Pulmonary artery endothelial cell (primary cell): ENCODE data around the gene ISG15. TPM values are rescaled to one million over a fixed set of nuclear protein-coding genes. Genes with fewer than 3 reads are reported as not detected.
"Not testable (repeated sequence)": the region's sequence is repeated elsewhere in the genome, so short reads cannot be mapped to it uniquely, and the experiment has no call there.

Experiments used
- DNase-seq: peaks from one replicate; pipeline ENCODE4 v3.0.0-alpha.2; 2011; ENCODE audit warnings: low read depth, low spot score
- total RNA-seq: library from RNA; depleted of rRNA; stranded (reverse); fragments of >200 nt; gene quantifications from 2 replicates; pipeline ENCODE4 v1.2.3, GENCODE V29; 2014

Gene ISG15
- total RNA-seq, 1 donor from 2014 or later, result 121 TPM

DNA sequence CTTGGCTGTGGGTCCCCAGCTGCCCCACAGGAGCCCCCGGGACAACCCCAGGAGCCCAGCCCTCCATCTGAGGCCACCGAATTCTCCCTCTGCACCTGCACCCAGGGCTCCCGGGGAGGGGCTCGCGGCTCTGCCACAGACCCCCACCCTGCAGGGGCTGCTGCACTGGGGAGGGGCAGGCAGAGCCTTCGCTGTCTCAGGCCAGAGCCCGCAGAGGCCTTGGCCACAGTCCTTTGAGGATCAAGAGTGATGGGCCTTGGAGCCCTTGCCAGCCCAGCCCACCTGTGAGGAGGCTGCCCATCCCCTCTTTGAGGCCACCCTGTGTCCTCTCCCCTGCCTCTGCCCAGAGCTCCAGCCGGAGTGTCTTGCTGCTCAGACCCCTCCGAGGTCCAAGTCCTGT, 37.9 kb upstream of the ISG15 start:
- no peak for DNase-seq

DNA sequence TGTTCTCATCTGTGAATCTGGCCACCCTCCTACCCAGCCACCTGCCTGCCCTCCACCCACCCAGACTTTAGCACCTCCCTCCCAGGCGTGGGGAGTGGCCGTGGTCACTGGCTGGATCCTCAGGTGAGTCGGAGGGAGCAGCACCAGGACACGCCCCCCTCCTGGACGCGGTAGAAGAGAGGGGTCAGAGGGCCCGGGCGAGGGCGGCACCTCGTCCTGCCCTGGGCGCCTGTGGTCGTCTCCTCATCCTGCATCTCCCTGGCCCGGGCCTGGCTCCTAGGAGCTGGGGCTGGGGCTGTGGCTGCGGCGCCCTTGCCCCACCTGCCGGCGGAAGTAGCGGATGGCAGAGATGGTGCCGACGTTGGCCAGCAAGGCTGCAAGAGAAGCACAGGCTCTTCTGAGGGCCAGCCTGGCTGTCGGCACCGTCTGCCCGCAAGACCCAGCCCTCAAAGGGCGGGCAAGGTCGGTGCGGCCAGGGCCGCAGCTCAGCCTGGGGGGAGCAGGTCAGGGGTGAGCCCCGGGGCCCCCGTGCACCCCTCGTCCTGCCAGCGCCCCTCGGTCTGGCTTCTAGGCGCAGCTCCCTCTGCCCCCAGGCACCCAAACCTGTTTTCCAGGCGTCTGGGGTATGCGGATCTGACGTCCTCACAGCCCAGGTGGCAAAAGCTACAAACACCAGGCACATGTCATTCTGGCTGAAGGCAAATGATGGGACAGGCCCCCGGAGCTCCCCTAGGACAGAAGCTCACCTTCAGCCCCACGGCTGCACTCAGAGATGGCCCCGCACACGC, 37.2 kb upstream of the ISG15 start:
- no peak for DNase-seq

DNA sequence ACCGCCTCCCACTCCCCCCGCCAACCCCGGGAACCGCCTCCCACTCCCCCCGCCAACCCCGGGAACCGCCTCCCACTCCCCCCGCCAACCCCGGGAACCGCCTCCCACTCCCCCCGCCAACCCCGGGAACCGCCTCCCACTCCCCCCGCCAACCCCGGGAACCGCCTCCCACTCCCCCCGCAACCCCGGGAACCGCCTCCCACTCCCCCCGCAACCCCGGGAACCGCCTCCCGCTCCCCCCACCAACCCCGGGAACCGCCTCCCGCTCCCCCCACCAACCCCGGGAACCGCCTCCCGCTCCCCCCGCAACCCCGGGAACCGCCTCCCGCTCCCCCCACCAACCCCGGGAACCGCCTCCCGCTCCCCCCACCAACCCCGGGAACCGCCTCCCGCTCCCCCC, 36.5 kb upstream of the ISG15 start:
- DNase-seq, result not testable (repeated sequence)

DNA sequence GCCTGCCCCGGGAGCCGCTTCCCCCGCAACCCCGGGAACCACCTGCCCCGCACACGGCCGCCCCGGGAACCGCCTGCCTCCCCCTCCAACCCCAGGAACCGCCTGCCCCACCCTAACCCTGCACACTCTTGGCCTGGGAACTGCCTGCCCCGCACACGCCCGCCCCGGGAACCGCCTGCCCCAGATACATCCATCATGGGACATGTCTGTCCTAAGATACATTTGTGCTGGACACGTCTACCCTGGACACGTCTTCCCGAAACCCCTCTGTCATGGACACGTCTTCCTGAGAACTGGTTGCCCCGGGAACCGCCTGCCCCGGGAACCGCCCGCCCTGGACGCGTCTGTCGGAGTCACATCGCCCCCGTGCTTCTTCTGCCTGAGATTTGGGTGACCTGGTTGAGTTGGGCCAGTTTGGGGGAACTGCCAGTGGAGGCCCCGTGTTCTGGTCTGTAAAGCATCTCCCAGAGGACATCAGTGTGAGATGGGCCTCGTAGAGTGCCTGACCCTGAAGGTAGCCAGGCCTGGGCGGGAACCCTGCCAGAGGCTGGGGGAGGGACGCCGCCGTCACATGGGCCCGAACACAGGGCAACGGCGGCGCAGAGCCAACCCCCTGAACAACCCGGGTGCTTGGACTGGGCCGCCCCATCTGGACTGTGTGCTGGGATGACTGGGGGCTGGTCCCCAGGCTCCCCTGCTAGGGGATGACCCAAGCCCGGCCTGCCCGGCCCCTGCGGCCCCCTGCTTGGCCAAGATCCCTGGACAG, 35.0 kb upstream of the ISG15 start:
- no peak for DNase-seq

DNA sequence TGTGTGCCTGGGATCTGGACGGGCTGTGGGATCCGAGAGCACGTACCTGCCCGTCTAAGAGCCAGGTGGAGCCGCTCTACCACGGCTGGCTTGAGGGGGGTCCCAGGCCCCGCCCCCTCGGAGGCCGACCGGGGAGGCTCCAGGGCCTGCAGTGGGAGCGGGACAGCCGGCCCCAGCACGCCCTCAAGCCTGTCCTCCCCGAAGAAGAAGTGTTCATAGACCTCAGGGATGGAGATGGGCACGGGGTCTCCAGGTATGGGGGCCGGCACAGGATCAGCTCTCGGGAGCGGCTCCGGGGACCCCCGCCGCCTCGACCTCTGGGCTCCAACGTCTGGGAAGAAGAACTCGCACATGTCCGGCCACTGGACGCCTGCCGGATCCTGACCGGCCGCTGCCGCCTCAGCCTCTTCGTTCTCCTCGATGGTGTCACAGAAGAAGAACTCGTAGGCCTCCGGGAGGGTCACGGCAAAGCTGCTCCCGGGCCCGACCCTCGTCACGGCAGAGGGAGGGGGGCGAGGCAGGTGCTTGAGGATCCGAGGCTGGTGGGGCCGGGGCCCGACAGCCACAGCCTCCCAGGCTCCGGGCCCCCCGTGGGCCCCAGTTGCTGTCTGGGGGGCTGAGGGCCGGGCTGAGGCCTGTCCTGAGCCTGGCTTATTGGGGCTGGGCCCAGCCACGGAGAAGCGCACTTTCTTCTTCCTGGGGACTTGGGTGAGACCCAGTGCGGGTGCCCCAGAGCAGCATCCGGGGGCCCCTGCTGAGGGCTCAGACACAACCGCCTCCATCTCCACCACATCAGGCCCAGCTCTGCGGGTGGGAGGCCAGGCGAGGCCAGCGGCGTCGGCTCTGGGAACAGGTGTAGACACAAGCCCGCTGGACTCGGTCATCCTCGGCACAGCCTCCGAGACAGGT, 34.2 kb upstream of the ISG15 start:
- DNase-seq, result no peak

DNA sequence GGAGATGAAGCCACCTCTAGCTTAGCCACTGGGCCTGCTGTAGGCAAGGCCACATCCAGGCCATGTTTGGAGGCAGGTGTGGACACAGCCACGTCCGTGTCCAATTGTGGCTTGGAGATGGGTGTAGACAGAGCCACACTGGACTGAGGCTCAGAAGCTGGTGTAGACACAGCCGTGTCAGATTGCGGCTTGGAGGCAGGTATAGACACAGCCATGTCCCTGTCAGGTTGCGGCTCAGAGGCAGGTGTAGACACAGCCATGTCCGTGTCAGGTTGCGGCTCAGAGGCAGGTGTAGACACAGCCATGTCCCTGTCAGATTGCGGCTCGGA, 33.6 kb upstream of the ISG15 start:
- DNase-seq, result no peak

DNA sequence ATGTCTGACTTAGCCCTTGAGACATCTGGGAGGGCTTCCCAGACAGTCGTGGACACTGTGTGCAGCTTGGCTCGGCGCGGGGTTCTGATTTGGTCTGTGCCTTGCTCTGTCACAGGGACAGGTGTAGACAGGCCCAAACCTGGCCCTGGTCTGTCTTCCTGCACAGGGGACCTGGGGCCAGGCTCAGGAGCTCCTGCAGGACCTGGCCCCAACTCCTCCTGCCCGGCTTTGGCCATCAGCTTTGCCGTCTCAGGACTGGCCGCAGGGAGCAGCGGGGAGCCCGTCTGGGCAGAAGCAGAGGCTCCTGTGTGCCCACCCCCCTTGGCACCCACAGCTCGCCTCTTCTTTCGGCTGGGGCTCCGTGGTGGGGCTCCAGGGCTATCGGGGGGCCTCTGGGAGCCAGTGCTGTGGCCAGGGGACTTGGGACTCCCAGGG, 33.1 kb upstream of the ISG15 start:
- no peak for DNase-seq

DNA sequence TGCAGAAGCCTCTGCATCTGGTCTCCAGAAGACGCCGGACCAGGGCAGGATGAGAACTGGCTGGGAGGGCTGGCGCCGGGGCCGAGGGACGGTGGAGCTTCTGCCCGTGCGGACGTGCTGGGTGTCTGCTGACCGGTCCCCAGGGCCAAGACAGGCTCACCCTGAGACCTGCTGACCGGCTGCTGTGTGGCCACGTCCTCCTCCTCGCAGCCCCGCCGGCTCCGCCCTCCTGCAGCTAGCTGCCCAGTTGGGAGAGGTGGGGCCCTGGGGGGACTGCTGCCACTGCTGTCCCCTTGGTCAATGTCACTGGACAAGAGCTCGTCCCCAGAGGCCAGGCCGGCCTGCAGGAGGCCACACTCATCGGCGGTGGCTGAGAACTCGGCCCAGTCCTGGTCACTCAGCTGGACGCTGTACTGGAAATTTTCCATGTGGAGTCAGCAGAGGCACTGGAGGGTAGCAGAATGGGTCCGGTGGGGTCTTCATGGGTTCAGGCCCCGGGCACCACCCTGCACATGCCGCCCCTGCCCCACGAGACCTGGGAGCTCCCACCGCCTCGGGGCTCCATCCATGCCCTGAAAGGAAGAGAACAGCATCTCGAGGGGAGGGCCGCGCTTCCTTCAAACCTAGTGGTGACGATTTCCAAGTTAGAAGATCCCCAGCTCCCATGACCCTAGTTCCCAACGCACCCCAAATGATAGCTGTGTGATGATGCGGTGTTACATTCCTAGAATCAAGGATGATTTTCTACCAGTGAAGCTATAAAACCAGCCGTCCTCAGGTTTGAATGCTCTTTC, 32.5 kb upstream of the ISG15 start:
- DNase-seq, result no peak

DNA sequence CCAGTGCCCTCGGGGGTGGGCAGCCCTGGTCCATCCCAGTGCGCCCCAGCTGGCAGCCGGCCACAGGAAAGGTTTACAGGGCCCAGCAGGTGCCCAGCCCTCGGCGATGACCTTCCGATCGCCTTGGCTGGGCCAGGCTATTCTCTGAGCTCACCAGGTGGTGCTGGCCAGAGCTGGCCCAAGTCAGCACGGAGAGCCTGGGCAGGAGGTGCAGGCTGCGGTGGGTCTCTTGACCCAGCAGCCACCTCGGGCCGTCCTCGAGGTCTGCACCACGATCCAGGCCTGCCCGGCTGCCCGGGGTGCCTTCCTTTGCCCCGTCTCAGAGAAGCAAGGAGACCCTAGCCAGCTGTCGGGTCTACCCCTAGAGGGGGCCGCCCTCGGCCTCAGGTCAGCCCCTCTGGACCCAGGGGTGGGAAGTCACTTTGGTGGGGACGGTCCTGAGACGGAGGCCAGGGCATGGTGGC, 31.8 kb upstream of the ISG15 start:
- no peak for DNase-seq

DNA sequence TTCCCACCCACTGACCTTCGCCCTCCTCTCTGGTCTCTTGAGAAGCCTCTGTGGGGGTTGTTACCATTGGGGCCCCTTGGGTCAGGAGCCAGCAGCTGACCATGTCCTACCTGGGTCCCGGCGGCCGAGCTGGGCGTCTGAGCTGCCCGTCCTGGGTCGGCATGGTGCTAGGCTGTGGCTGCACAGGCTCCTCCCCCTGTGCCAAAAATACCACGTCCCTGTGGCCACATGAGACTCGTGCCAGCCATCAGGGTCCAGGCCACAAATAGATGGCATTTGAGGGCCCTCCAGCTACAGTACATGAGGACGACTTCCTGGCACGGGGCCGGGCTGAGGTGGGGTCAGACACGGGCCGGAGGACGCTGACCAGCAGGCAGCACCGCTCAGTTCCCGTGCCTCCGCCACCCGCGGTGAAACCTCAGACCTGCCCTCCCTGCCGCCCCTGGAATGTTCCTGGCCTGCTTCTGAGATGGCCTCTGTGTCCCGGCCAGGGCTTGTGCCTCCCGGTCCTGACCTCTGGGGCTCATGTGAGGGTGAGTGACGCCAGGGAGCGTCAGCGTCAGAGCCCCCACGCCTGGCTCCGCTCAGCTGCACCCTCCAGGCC, 31.2 kb upstream of the ISG15 start, which contains the start of gene PERM1:
TSS of gene PERM1 (minus strand) at position 139 of the 604 bp plus-strand sequence. CDS start 1,064 bp downstream, outside the sequence.
- no peak for DNase-seq

DNA sequence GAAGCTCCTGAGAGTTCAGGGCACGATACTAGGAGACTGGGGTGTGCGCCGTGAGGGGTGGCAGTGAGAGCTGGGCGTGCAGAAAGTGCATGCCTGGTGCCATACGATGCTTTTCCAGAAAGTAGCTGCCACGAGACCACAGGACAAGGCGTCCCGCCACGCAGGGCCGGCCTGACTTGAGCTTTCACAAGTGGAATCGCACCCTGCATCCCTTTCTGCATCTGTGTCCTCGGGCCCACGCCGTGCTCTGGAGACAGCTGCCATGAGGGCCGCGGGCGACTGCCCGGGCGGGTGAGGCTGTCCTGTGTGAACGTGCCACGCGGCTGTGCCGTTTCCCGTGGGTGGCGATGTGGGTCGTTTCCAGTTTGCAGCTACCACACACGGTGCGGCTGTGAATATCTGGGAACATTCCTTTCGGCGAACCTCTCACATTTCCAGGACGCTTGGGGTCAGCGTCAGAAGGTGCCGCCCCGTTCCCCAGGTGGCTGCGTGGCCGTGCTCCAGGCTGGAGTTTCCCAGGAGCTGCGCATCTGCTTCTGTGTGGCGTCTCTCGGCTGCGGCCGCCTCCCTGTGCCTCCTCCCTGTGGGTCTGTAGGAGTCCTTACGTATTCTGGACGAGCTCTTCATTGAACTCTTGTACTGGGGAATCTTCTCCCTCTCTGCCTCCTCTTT, 30.4 kb upstream of the ISG15 start:
- DNase-seq, result no peak

DNA sequence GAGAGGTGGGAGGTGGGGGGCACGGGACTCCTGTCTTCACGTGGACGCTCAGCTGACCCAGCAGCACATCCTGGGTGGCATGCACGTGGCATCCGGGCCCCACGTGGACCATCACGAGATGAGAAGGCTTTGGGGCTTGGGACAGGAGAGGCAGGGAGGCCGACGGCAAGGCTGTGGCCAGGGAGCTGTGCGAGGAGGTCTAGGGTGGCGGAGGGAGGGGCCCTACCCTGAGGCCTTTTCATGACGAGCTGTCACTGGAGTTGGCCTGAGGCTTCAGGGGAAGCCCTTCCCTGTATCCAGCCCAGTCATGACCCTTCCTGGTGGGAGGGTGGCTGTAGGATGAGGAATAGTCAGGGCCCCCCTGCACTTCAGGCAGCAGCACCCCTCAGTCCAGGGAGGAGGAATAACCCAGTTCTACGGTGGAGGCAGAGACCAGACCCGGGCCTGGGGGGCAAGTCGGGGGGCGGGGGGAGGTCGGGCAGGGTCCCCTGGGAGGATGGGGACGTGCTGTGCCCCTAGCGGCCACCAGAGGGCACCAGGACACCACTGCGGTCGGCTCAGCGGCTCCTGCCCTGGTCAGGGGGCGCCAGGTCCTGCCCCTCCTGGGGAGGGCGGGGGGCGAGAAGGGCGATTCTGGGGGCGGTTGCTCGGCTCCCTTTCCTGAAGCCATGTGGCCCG, 29.4 kb upstream of the ISG15 start:
- no peak for DNase-seq

DNA sequence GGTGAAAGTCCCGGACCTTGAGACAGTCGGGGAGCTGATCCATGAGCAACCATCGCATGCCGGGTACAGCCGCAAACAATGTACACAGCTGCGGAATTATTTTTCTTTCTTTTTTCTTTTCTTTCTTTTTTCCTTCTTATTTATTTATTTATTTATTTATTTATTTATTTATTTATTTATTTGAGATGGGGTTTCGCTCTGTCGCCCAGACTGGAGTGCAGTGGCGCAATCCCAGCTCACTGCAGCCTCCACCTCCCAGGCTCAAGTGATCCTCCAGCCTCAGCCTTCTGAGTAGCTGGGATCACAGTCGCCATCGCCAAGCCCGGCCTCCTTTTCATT, 28.9 kb upstream of the ISG15 start:
- DNase-seq, result no peak

DNA sequence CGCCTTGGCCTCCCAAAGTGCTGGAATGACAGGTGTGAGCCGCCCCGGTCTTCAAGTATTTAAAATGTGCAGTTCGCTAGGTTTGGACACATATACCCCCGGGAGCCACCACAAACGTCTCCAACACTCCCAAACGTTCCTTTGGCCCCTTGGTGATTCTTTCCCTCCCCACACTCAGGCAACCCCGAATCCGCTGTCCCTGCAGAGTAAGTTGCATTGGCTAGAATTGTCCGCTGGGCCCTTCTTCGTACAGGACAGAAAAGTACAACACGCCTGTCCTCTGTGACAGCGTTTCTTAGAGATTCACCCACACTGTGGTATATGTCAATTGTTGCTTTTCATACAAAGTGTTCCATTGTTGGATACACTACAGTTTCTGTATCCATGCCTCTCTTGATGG, 28.2 kb upstream of the ISG15 start:
- DNase-seq, result no peak

DNA sequence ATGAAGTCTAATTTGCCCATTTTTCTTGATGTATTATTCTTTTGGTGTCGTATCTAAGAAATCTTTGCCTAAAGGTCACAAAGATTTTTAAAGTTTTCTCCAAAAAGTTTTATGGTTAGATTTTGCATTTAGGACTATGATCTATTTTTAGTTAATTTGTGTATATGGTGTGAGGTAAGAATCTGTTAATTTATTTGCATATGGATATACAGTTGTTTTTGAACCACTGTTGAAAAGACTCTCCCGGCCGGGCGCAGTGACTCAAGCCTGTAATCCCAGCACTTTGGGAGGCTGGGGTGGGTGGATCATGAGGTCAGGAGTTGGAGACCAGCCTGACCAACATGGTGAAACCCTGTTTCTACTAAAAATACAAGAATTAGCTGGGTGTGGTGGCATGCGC, 25.2 kb upstream of the ISG15 start:
- not testable (repeated sequence) for DNase-seq

DNA sequence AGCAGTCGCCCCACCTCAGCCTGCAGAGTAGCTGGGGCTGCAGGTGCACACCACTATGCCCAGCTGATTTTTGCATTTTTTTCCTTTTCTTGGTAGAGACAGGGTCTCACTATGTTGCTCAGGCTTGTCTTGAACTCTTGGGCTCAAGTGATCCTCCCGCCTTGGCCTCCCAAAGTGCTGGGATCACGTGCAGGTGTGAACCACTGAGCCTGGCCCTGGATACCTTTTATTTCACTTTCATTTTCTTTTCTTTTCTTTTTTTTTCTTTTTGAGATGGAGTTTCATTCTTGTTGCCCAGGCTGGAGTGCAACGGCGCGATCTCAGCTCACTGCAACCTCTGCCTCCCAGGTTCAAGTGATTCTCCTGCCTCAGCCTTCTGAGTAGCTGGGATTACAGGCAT, 22.0 kb upstream of the ISG15 start:
- not testable (repeated sequence) for DNase-seq

DNA sequence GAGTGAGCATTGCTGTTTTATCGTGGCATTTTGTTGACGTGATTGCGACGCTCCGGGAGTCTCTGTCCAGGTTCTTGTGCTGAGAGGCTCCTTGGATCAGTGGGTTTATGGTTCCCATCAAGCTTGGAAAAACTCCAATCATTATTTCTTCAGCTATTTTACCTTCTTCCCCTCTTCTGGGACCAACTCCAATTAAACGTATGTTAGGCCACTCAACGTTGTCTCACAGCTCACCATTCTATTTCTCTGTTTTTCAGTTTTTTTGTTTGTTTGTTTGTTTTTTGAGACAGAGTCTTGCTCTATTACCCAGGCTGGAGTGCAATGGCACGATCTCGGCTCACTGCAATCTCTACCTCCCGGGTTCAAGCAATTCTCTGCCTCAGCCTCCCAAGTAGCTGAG, 21.4 kb upstream of the ISG15 start:
- DNase-seq, result no peak

DNA sequence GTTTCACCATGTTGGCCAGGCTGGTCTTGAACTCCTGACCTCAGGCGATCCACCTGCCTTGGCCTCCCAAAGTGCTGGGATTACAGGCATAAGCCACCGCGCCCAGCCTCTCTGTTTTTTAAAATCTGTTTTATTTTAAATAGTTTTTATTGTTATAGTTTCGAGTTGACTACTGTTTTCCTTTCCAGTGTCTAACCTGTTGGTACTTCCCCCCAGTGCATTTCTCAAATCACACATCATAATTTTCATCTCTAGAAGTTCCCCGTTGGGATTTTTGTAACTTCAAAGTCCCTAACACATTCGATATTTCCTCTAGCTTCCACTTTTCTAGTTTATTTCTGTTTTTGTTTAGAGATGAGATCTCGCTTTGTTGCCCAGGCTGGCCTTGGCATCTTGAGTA, 20.9 kb upstream of the ISG15 start:
- DNase-seq, result no peak

DNA sequence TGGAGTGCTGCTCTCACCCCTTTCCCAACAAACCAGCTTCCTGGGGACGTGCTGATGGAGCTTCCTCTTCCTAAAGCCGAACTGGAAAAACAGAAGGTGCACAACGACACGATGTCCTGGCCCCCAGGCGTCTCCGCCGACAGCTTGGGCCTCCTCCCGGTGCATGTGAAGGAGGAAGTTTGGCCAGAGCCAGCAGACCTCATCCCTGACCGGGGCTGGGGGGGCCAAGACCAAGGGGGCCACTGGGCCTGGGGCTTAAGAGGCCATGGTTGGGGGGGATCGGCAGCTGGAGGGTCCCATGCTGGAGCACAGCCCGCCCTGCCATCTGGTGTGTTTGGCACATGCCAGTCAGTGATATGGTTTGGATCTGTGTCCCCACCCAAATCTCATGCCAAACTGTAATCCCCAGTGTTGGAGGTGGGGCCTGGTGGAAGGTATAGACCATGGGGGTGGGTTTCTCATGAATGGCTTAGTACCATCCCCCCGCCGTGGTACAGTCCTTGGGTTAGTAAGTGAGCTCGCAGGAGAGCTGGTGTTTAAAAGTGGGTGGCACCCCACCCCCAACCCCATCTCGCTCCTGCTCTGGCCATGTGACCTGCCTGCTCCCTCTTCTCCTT, 19.8 kb upstream of the ISG15 start:
- DNase-seq, result no peak
